ENCODE measurements around the gene RIIAD1. TPM values are rescaled to one million over a fixed set of nuclear protein-coding genes. Genes with fewer than 3 reads are reported as not detected.

RIIAD1 gene
- total and polyA plus RNA-seq, 2 donors (not counting 3 experiments of a cell fraction or from before 2014, with no cell fraction given): not detected

DNA sequence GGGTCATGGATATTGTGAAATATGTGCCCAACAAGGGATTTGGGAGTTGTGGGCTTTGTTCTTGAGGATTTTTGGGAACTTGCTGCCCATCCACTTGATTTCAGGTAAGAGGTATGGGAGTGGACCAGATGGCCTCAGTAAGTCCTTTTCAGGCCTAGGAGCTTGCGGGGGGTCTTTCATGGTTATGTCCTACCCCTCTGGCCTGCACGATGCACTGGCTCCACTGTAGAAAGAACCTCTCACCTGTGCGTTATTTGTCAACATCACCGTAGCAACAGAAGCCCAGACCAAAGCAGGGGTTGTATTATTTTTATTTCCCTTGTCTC is 8.6 kb downstream of the RIIAD1 start:
- Histone ChIP-seq H3K36me3 (ENCODE audit: control insufficient read depth in 2 of 2, extremely low read depth in 1 of 2, insufficient read depth in 2 of 2, low read length in 2 of 2) (no peaks in the 10 kb centered on the region), H3K4me3 (replicated peaks in 1 of 3; ENCODE audit: insufficient read depth in 1 of 3, low read depth in 1 of 3, low read length in 3 of 3) (no peak overlapping the region), H3K4me2 (ENCODE audit: insufficient read depth, low read length) (no peak overlapping the region), H2AFZ (ENCODE audit: low read depth, low read length) (no peak overlapping the region), H3K9me3 (replicated peaks; ENCODE audit: control insufficient read depth, insufficient read depth, low read length) (no peaks in the 10 kb centered on the region), H4K20me1 (replicated peaks; ENCODE audit: control insufficient read depth, extremely low read depth, insufficient read depth, low read length) (no peaks in the 10 kb centered on the region), H3K9ac (replicated peaks; ENCODE audit: extremely low read depth, insufficient read depth, low read length) (no peak overlapping the region), H3K27me3 (ENCODE audit: control insufficient read depth in 2 of 2, insufficient read depth in 2 of 2, low read length in 2 of 2) (peaks cover 20 to 22% of the 10 kb centered on the region in 2 experiments), H3K9me1 (replicated peaks; ENCODE audit: control insufficient read depth, extremely low read depth, insufficient read depth, low read length) (no peaks in the 10 kb centered on the region), H3K79me2 (ENCODE audit: control insufficient read depth, insufficient read depth, low read length) (no peaks in the 10 kb centered on the region), H3K27ac (ENCODE audit: insufficient read depth, low read depth, low read length) (no peak overlapping the region), H3K4me1 (ENCODE audit: control insufficient read depth, extremely low read depth, insufficient read depth, low read length) (no peaks in the 10 kb centered on the region)
- POLR2A ChIA-PET: no interaction called here
- intact Hi-C loops (cut with micrococcal nuclease): no loop called here
- no peak for DNase-seq (ENCODE audit: low read depth, low spot score)
- BruUV-seq (replicated peaks): no TSS peak
- FAIRE-seq: no peak
- TF ChIP-seq GATA2 (IDR thresholded peaks at IDR 0.05; ENCODE audit: insufficient read depth, insufficient read length, low read depth, low read length) (no peak), EZH2 (IDR thresholded peaks at IDR 0.05; ENCODE audit: borderline replicate concordance, low read depth, low read length, severe bottlenecking) (no peak), JUN (IDR thresholded peaks at IDR 0.05; ENCODE audit: borderline replicate concordance, insufficient read depth, insufficient read length, low read depth) (no peak), FOS (IDR thresholded peaks at IDR 0.05; ENCODE audit: borderline replicate concordance, insufficient read depth, low read length) (no peak), POLR2A (IDR thresholded peaks at IDR 0.05; ENCODE audit: low read depth, low read length) (no peak), POLR2AphosphoS5 (IDR thresholded peaks at IDR 0.05; ENCODE audit: insufficient read depth, low read depth, low read length) (no peak), MYC (IDR thresholded peaks at IDR 0.05; ENCODE audit: low read depth, low read length) (no peak)
- TF ChIP-seq, protein P1, sequence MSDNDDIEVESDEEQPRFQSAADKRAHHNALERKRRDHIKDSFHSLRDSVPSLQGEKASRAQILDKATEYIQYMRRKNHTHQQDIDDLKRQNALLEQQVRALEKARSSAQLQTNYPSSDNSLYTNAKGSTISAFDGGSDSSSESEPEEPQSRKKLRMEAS (IDR thresholded peaks at IDR 0.05; ENCODE audit: insufficient read depth, insufficient read length): no peak
- TF ChIP-seq, protein P2, sequence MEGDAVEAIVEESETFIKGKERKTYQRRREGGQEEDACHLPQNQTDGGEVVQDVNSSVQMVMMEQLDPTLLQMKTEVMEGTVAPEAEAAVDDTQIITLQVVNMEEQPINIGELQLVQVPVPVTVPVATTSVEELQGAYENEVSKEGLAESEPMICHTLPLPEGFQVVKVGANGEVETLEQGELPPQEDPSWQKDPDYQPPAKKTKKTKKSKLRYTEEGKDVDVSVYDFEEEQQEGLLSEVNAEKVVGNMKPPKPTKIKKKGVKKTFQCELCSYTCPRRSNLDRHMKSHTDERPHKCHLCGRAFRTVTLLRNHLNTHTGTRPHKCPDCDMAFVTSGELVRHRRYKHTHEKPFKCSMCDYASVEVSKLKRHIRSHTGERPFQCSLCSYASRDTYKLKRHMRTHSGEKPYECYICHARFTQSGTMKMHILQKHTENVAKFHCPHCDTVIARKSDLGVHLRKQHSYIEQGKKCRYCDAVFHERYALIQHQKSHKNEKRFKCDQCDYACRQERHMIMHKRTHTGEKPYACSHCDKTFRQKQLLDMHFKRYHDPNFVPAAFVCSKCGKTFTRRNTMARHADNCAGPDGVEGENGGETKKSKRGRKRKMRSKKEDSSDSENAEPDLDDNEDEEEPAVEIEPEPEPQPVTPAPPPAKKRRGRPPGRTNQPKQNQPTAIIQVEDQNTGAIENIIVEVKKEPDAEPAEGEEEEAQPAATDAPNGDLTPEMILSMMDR (IDR thresholded peaks at IDR 0.05; ENCODE audit: extremely low read depth in 1 of 2, insufficient read depth in 1 of 2, low read depth in 1 of 2, low read length in 2 of 2): no peak
- CTCF ChIA-PET: interaction anchor here (1.4 kb wide), 1 partner anchor 107 kb away, joined by 3 read pairs; no protein-coding TSS in a partner anchor
- dilution Hi-C loops (cut with MboI; ENCODE audit: extremely low pct_ligation_motif_present, low sequenced_read_pairs): no loop called here
